GM12878 (cell line): Measurements from ENCODE around the gene EML1. TPM values are rescaled to one million over a fixed set of nuclear protein-coding genes. Genes with fewer than 3 reads are reported as not detected.

Source experiments
- ATAC-seq: fragments of 200-7000 bp; cut with Tn5 transposase; 3 replicates; pipeline ENCODE4 v1.9.1; 2020; ENCODE audit warnings: mild to moderate bottlenecking, moderate library complexity
- BruUV-seq: library from RNA; stranded (reverse); fragments of 400-500 nt; replicated peaks from 2 replicates; lab custom pipeline; 2021; lab: Mats Ljungman, UMichigan
- CTCF ChIA-PET: fragments of 300-600 bp; sonication (Branson Sonifier 250); formaldehyde crosslinking; extraction: SDS; loops from one replicate; lab custom pipeline; 2021; ENCODE audit warnings: inconsistent platforms; lab: Yijun Ruan, JAX
- POLR2A ChIA-PET: fragments of 350-600 bp; formaldehyde crosslinking; extraction: SDS; loops from one replicate; lab custom pipeline; 2021; ENCODE audit warnings: inconsistent platforms; lab: Charles Lee
- RAD21 ChIA-PET: fragments of 300-600 bp; sonication (Branson Sonifier 250); formaldehyde crosslinking; loops from one replicate; lab custom pipeline; 2023; ENCODE audit warnings: antibody characterized with exemption; ENCODE audit not compliant: unreplicated experiment; lab: Charles Lee
- SMC1A ChIA-PET: fragments of 300-600 bp; sonication (Branson Sonifier 250); formaldehyde crosslinking; loops from one replicate; lab custom pipeline; 2023; ENCODE audit not compliant: unreplicated experiment, uncharacterized antibody; lab: Charles Lee
- DNase-seq: peaks from one replicate; pipeline ENCODE4 v3.0.0-alpha.2; 2011; ENCODE audit warnings: low read depth, low spot score
- FAIRE-seq: peaks from 3 replicates; lab custom pipeline; 2011; peaks lifted over from hg19 to GRCh38; lab: Jason Lieb, UNC
- H2AFZ ChIP-seq: 2 replicates; pipeline ENCODE4 v1.6.0; 2011; ENCODE audit warnings: low read depth, low read length, control low read depth; ENCODE audit not compliant: control insufficient read depth
- H3K27ac ChIP-seq: 2 replicates; pipeline ENCODE4 v1.5.1; 2011; ENCODE audit warnings: control low read depth; ENCODE audit not compliant: control insufficient read depth, insufficient read depth
- H3K27me3 ChIP-seq, 2 experiments: replicated peaks in 1 of 2; 2 replicates each; pipeline versions ENCODE4 v1.6.0 to v1.6.1; 2011; ENCODE audit warnings: low read length in 1 of 2; ENCODE audit not compliant: control insufficient read depth in 2 of 2, insufficient read depth in 2 of 2
- H3K36me3 ChIP-seq, 2 experiments: 2 replicates each; pipeline ENCODE4 v1.5.1; 2011; ENCODE audit warnings: low read length in 1 of 2; ENCODE audit not compliant: control insufficient read depth in 2 of 2, insufficient read depth in 2 of 2
- H3K4me1 ChIP-seq: 2 replicates; pipeline ENCODE4 v1.6.1; 2011; ENCODE audit warnings: mild to moderate bottlenecking, low read length, moderate library complexity, mixed read lengths; ENCODE audit not compliant: control insufficient read depth, insufficient read depth
- H3K4me2 ChIP-seq: 2 replicates; pipeline ENCODE4 v1.6.0; 2011; ENCODE audit warnings: control low read depth; ENCODE audit not compliant: control insufficient read depth, insufficient read depth
- H3K4me3 ChIP-seq: fragments of 200-600 bp; sonication (generic); 2 replicates; pipeline ENCODE4 v1.5.1; 2016
- H3K79me2 ChIP-seq: 2 replicates; pipeline ENCODE4 v1.6.0; 2011; ENCODE audit warnings: low read length; ENCODE audit not compliant: control insufficient read depth, insufficient read depth
- H3K9ac ChIP-seq: 2 replicates; pipeline ENCODE4 v1.8.0; 2011; ENCODE audit warnings: low read length, control low read depth, mixed read lengths; ENCODE audit not compliant: control insufficient read depth, insufficient read depth
- H3K9me3 ChIP-seq: replicated peaks from 3 replicates; pipeline ENCODE4 v1.5.1; 2011; ENCODE audit warnings: mild to moderate bottlenecking, low read length; ENCODE audit not compliant: control insufficient read depth, insufficient read depth
- H4K20me1 ChIP-seq: 2 replicates; pipeline ENCODE4 v1.6.0; 2011; ENCODE audit not compliant: control insufficient read depth, insufficient read depth
- CHD1 ChIP-seq: IDR thresholded peaks from 2 replicates; pipeline ENCODE4 v1.6.1; 2012; ENCODE audit warnings: low read depth, low read length, improper control_type of control experiment
- FOXK2 ChIP-seq: fragments of 450-650 bp; IDR thresholded peaks from 2 replicates; pipeline ENCODE4 v1.6.1; 2017; ENCODE audit warnings: mild to moderate bottlenecking, moderate library complexity
- MYC ChIP-seq: IDR thresholded peaks from 2 replicates; pipeline ENCODE4 v1.6.1; 2011; ENCODE audit warnings: mild to moderate bottlenecking, low read length, moderate library complexity, inconsistent platforms; ENCODE audit not compliant: insufficient read depth, insufficient replicate concordance, insufficient read length, severe bottlenecking
- POLR2AphosphoS2 ChIP-seq: IDR thresholded peaks from 2 replicates; pipeline ENCODE4 v1.6.1; 2011; ENCODE audit warnings: low read depth, mild to moderate bottlenecking, low read length, improper control_type of control experiment, moderate library complexity
- POU2F2 ChIP-seq: IDR thresholded peaks from 3 replicates; pipeline ENCODE4 v1.6.1; 2011; ENCODE audit warnings: low read depth, mild to moderate bottlenecking, low read length, borderline replicate concordance
- RUNX3 ChIP-seq: IDR thresholded peaks from 2 replicates; pipeline ENCODE4 v1.6.1; 2012; ENCODE audit warnings: low read length, inconsistent platforms
- SUZ12 ChIP-seq: fragments of 200-600 bp; sonication (generic); IDR thresholded peaks from one replicate; pipeline ENCODE4 v1.6.1; 2018; ENCODE audit warnings: antibody characterized with exemption, mild to moderate bottlenecking; ENCODE audit not compliant: unreplicated experiment
- YY1 ChIP-seq: IDR thresholded peaks from 2 replicates; pipeline ENCODE4 v1.6.1; 2011; ENCODE audit warnings: low read depth, mild to moderate bottlenecking, low read length
- ZNF24 ChIP-seq: fragments of 450-650 bp; IDR thresholded peaks from 2 replicates; pipeline ENCODE4 v1.6.1; 2017; ENCODE audit warnings: antibody characterized with exemption, mild to moderate bottlenecking
- ZNF274 ChIP-seq: IDR thresholded peaks from one replicate; pipeline ENCODE4 v1.8.0; 2011; ENCODE audit not compliant: insufficient read length, insufficient read depth
- WGBS: methylation state at CpG from one replicate; pipeline ENCODE4 v1.1.6; 2016; ENCODE audit warnings: low lambda C conversion rate; ENCODE audit not compliant: insufficient replicate concordance, insufficient coverage; ENCODE audit errors: missing lambda C conversion rate; 5-methylcytosine and 5-hydroxymethylcytosine counted together
- in situ Hi-C: fragments of 300-500 bp; cut with MboI; formaldehyde crosslinking; loops from 9 replicates; pipeline ENCODE4 v1.14.3; 2018; ENCODE audit warnings: mixed read lengths
- intact Hi-C: fragments of 100-400 bp; cut with micrococcal nuclease; formaldehyde crosslinking; loops from one replicate; pipeline ENCODE4 v1.14.2; 2022; ENCODE audit not compliant: unreplicated experiment
- polyA plus RNA-seq, 11 experiments: library from polyadenylated mRNA; depleted of rRNA in 4 of 11; unstranded in 6 of 11; stranded (reverse) in 5 of 11; fragments of >200 nt; fragmentation: Nextera tagmentation in 4 of 11; fragmentation: Illumina TruSeq in 1 of 11; extraction: Ambion mirVana in 4 of 11; extraction: Trizol in 1 of 11; gene quantifications; 1 replicate in 1 of 11; 2 replicates in 10 of 11; pipeline versions ENCODE4 v1.2.1 to v1.2.3, GENCODE V29; 2011 to 2016; ENCODE audit warnings: inconsistent platforms in 2 of 11, missing spikeins in 2 of 11, low read depth in 1 of 11
- total RNA-seq, 4 experiments: library from RNA; depleted of rRNA in 3 of 4; stranded (reverse); fragments of >200 nt in 3 of 4; fragmentation: Illumina TruSeq in 1 of 4; extraction: Trizol in 1 of 4; gene quantifications; 2 replicates each; pipeline versions ENCODE4 v1.2.1 to v1.2.3, GENCODE V29; 2013 to 2021

Gene EML1
- total and polyA plus RNA-seq, 10 of the 15 experiments (the other 5 are each of a cell fraction or from before 2014, with no cell fraction given): 0.05 to 3.4 (median 0.11) TPM; not detected in 3

GRCh38 chr14:99824776-99825175, 31.6 kb downstream of the EML1 start (continued):
- TF ChIP-seq CHD1: no peak
- TF ChIP-seq YY1: no peak
- TF ChIP-seq MYC: no peak
- no peak for TF ChIP-seq POLR2AphosphoS2
- TF ChIP-seq ZNF274: no peak

- BruUV-seq: no TSS peak
- intact Hi-C loops: no loop called here
- CTCF ChIA-PET: no interaction called here
These were observed 36.2 kb downstream of the EML1 start for GRCh38 chr14:99829450-99829849.

More at GRCh38 chr14:99829450-99829849, 36.2 kb downstream of the EML1 start:
- no peak overlapping the region for H3K4me3 ChIP-seq
- in situ Hi-C loops: no loop called here
- no peaks in the 10 kb centered on the region for H3K79me2 ChIP-seq
- no peaks in the 10 kb centered on the region for H3K9me3 ChIP-seq
- 0% methylated on average over 2 of the region's 2 CpGs for WGBS
- peaks cover 0 to 5% of the 10 kb centered on the region in 2 experiments; a peak in 2 of 4 replicates for H3K27me3 ChIP-seq
- H3K27ac ChIP-seq: no peak overlapping the region
- no peaks in the 10 kb centered on the region for H3K4me1 ChIP-seq
- no peaks in the 10 kb centered on the region for H3K36me3 ChIP-seq
- SMC1A ChIA-PET: no interaction called here
- H2AFZ ChIP-seq: no peak overlapping the region
- FAIRE-seq: no peak
- H4K20me1 ChIP-seq: no peaks in the 10 kb centered on the region
- RAD21 ChIA-PET: no interaction called here
- 0 out of 3 replicates have a peak, but pooled peaks have one; percentile 27 for ATAC-seq
- no peak overlapping the region for H3K4me2 ChIP-seq
- H3K9ac ChIP-seq: no peak overlapping the region
- TF ChIP-seq SUZ12: no peak
- TF ChIP-seq RUNX3: no peak
- no peak for TF ChIP-seq FOXK2
- no peak for TF ChIP-seq POU2F2
- TF ChIP-seq ZNF24: no peak
- no peak for DNase-seq
- POLR2A ChIA-PET: no interaction called here
